ENCODE results near the gene GAPDHS. TPM values are rescaled to one million over a fixed set of nuclear protein-coding genes. Genes with fewer than 3 reads are reported as not detected.

Gene GAPDHS
- total and polyA plus RNA-seq, 2 donors from 2014 or later = not detected

DNA sequence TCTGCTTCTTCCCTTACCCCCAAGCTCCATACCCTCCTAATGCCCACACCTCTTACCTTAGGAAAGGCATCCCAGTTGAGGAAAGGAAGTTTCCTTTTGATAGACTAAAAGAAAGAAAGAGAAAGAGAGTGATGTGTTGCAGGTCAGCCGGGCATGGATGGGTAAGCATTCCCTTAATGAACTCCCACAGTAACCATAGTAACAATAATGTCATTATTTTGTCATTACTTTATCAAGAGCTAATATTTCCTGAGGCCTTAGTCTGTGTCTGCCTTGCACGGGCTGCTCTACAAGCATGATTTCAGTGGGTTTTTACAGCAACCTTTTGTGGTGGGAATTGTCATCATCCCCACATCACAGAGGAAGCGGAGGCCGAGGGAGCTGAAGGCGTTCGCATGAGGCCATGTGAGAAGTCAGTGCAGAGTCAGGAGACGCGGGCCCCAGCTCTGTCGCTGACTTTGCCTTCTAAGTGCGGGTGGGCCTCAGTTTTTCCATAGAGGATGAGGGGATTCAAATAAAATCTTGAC is 45.5 kb upstream of the GAPDHS start:
- H3K27ac ChIP-seq (ENCODE audit: low read depth in 2 of 2, low read length in 2 of 2) = no peak overlapping the region
- DNase-seq (no peak), FAIRE-seq (no peak)
- no peak overlapping the region for H3K4me3 ChIP-seq (ENCODE audit: low read length in 3 of 3)
- TF ChIP-seq CTCF (IDR thresholded peaks at IDR 0.05; ENCODE audit: borderline replicate concordance, extremely low read depth, insufficient read depth) = no peak
- no peaks in the 10 kb centered on the region for H3K36me3 ChIP-seq (ENCODE audit: control insufficient read depth in 2 of 3, insufficient read depth in 3 of 3, low read length in 3 of 3)
- H3K4me1 ChIP-seq (ENCODE audit: control insufficient read depth in 2 of 3, insufficient read depth in 2 of 3, low read depth in 1 of 3, low read length in 3 of 3) = no peaks in the 10 kb centered on the region
- H3K9me3 ChIP-seq (ENCODE audit: control insufficient read depth in 2 of 3, insufficient read depth in 1 of 3, low read length in 3 of 3) = no peaks in the 10 kb centered on the region
- intact Hi-C loops (cut with DNase I) = no loop called here
- peaks cover 2% of the 10 kb centered on the region for H3K27me3 ChIP-seq (ENCODE audit: control insufficient read depth, insufficient read depth, low read length)
- no peak overlapping the region for H3K9ac ChIP-seq (ENCODE audit: low read length in 3 of 3)

- FAIRE-seq = no peak
- H3K9ac ChIP-seq (ENCODE audit: low read length in 3 of 3) = no peak overlapping the region
These were observed 44.6 kb upstream of the GAPDHS start for GRCh38 chr19:35488677-35489076.

GRCh38 chr19:35490364-35490763 is 42.9 kb upstream of the GAPDHS start, which contains the start of gene KRTDAP:
TSS of gene KRTDAP (minus strand) at chr19:35490464. CDS start at chr19:35490442, 22 bp downstream.
- no peak for FAIRE-seq

More at GRCh38 chr19:35488677-35489076, 44.6 kb upstream of the GAPDHS start:
- Histone ChIP-seq H3K36me3 (ENCODE audit: control insufficient read depth in 2 of 3, insufficient read depth in 3 of 3, low read length in 3 of 3) (no peaks in the 10 kb centered on the region), H3K9me3 (ENCODE audit: control insufficient read depth in 2 of 3, insufficient read depth in 1 of 3, low read length in 3 of 3) (no peaks in the 10 kb centered on the region), H3K4me1 (ENCODE audit: control insufficient read depth in 2 of 3, insufficient read depth in 2 of 3, low read depth in 1 of 3, low read length in 3 of 3) (no peaks in the 10 kb centered on the region), H3K27ac (ENCODE audit: low read depth in 2 of 2, low read length in 2 of 2) (no peak overlapping the region), H3K27me3 (ENCODE audit: control insufficient read depth, insufficient read depth, low read length) (peaks cover 2% of the 10 kb centered on the region), H3K4me3 (ENCODE audit: low read length in 3 of 3) (no peak overlapping the region)
- no peak for DNase-seq
- intact Hi-C loops (cut with DNase I) = no loop called here
- no peak for TF ChIP-seq CTCF (IDR thresholded peaks at IDR 0.05; ENCODE audit: borderline replicate concordance, extremely low read depth, insufficient read depth)

More at GRCh38 chr19:35490364-35490763, 42.9 kb upstream of the GAPDHS start, which contains the start of gene KRTDAP:
- Histone ChIP-seq H3K27me3 (ENCODE audit: control insufficient read depth, insufficient read depth, low read length) (peaks cover 2% of the 10 kb centered on the region), H3K27ac (ENCODE audit: low read depth in 2 of 2, low read length in 2 of 2) (no peak within 1 kb of the TSS), H3K4me1 (ENCODE audit: control insufficient read depth in 2 of 3, insufficient read depth in 2 of 3, low read depth in 1 of 3, low read length in 3 of 3) (peaks cover 0 to 3% (median 0%) of the 10 kb centered on the region in 3 donors), H3K36me3 (ENCODE audit: control insufficient read depth in 2 of 3, insufficient read depth in 3 of 3, low read length in 3 of 3) (no peaks in the 10 kb centered on the region), H3K4me3 (ENCODE audit: low read length in 3 of 3) (no peak within 1 kb of the TSS), H3K9ac (ENCODE audit: low read length in 3 of 3) (no peak within 1 kb of the TSS), H3K9me3 (ENCODE audit: control insufficient read depth in 2 of 3, insufficient read depth in 1 of 3, low read length in 3 of 3) (no peaks in the 10 kb centered on the region)
- TF ChIP-seq CTCF (IDR thresholded peaks at IDR 0.05; ENCODE audit: borderline replicate concordance, extremely low read depth, insufficient read depth) = no peak
- DNase-seq = no peak
- intact Hi-C loops (cut with DNase I) = no loop called here

Data from kidney (tissue), 14 donors.